Breast epithelium (tissue), 3 donors: ENCODE data around the gene GLI3.

Experiments
- POLR2AphosphoS5 ChIP-seq, 3 donors: sonication (generic); formaldehyde crosslinking; IDR thresholded peaks; one replicate each; pipeline ENCODE4 v1.6.1; 2017; ENCODE audit warnings: antibody characterized with exemption in 3 of 3
- TF ChIP-seq, protein P1 (sequence below), 3 donors: fragments of 450-650 bp; IDR thresholded peaks; one replicate each; pipeline ENCODE4 v1.5.1; 2016 to 2017; ENCODE audit warnings: antibody characterized with exemption in 3 of 3, mild to moderate bottlenecking in 3 of 3, moderate library complexity in 3 of 3

DNA sequence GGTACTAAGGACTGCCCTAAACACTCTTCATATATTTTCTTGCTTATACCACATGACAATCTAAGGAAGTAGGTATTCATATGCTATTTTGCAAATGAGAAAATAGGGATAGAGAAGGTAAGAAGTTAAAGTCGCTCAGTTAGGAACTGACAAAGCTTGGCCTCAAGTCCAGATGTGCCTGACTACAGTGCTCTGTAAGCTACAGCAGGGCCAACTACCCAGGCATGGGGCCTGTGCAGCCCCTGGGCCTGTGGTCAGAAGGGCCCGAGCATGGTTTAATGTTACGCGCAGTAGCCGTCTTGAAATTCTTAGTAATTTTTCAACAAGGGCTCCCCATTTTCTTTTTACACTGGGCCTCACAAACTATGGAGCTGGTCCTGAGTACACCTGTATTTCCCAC is 146.2 kb downstream of the GLI3 start:
- TF ChIP-seq, protein P1, sequence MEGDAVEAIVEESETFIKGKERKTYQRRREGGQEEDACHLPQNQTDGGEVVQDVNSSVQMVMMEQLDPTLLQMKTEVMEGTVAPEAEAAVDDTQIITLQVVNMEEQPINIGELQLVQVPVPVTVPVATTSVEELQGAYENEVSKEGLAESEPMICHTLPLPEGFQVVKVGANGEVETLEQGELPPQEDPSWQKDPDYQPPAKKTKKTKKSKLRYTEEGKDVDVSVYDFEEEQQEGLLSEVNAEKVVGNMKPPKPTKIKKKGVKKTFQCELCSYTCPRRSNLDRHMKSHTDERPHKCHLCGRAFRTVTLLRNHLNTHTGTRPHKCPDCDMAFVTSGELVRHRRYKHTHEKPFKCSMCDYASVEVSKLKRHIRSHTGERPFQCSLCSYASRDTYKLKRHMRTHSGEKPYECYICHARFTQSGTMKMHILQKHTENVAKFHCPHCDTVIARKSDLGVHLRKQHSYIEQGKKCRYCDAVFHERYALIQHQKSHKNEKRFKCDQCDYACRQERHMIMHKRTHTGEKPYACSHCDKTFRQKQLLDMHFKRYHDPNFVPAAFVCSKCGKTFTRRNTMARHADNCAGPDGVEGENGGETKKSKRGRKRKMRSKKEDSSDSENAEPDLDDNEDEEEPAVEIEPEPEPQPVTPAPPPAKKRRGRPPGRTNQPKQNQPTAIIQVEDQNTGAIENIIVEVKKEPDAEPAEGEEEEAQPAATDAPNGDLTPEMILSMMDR (IDR thresholded peaks at IDR 0.05), result no peak
- no peak for TF ChIP-seq POLR2AphosphoS5 (IDR thresholded peaks at IDR 0.05)
